GM12873 (cell line): ENCODE data around the gene CCDC6.

Experiments used
- CTCF ChIP-seq: IDR thresholded peaks from 2 replicates; pipeline ENCODE4 v1.5.1; 2012; ENCODE audit warnings: low read depth, mild to moderate bottlenecking, moderate library complexity, low read length, control low read depth; ENCODE audit not compliant: insufficient read depth; ENCODE audit errors: missing control alignments

CCDC6 gene

GRCh38 chr10:59817773-59818172, 88.6 kb downstream of the CCDC6 start:
- TF ChIP-seq CTCF, result no peak

GRCh38 chr10:59814878-59815277, 91.5 kb downstream of the CCDC6 start:
- no peak for TF ChIP-seq CTCF

- no peak for TF ChIP-seq CTCF
Measured at GRCh38 chr10:59812519-59813122, 93.7 kb downstream of the CCDC6 start.

GRCh38 chr10:59809644-59809974, 96.7 kb downstream of the CCDC6 start:
- TF ChIP-seq CTCF, result no peak

- TF ChIP-seq CTCF, result peak; percentile 93
Measured at GRCh38 chr10:59808896-59809643, 97.3 kb downstream of the CCDC6 start.

GRCh38 chr10:59807629-59808620, 98.4 kb downstream of the CCDC6 start:
- no peak for TF ChIP-seq CTCF

- TF ChIP-seq CTCF, result peak; percentile 64
Measured at GRCh38 chr10:59805014-59805413, 101.3 kb downstream of the CCDC6 start.
